NCI-H1105 treated with DMSO at 0.1 percent for 48 hours (cell line): ENCODE results near the gene RNF157.

Experiments used
- DNase-seq: peaks from one replicate; lab custom pipeline; 2025; lab: John Stamatoyannopoulos, UW

Gene RNF157

DNA sequence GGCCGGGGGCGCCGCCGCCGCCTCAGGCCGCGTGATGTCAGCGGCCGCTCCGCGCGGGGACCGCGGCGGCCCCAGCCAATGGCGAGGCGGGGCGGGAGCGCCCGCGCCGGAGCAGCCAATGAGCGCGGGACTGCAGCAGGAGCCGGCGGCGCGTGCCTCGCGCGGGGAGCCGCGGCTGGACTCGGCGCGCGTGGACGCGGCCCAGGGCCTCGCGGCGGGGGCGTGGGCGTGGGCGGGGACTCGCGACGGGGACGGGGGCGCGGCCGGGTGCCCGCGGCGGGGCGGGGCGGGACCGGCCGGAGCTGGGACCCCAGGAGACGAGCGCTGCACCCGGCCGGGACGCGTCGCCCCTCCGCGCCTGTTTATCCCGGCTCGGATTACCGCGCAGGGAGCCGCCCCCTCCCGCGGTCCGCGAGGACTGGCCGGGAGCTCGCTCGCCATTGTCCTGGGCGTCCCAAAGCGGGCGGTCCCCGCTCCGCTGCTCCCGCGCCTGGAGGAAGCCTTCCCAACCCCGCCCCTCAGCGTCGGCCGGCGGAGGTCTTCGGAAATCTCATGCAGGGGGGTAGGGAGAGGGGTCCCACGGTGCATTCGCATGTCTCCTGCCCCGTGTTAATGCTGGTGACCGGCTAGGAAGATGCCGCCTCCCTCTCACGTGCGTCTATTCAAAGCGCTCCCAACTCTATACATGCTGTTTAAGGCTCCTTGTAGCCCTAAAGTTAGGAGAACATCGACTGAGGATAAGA is at the start of gene RNF157:
RNF157 (minus strand) TSS at position 33 of the 743 bp plus-strand sequence. CDS start 253 bp downstream, outside the sequence.
- DNase-seq, result peak; percentile 12

DNA sequence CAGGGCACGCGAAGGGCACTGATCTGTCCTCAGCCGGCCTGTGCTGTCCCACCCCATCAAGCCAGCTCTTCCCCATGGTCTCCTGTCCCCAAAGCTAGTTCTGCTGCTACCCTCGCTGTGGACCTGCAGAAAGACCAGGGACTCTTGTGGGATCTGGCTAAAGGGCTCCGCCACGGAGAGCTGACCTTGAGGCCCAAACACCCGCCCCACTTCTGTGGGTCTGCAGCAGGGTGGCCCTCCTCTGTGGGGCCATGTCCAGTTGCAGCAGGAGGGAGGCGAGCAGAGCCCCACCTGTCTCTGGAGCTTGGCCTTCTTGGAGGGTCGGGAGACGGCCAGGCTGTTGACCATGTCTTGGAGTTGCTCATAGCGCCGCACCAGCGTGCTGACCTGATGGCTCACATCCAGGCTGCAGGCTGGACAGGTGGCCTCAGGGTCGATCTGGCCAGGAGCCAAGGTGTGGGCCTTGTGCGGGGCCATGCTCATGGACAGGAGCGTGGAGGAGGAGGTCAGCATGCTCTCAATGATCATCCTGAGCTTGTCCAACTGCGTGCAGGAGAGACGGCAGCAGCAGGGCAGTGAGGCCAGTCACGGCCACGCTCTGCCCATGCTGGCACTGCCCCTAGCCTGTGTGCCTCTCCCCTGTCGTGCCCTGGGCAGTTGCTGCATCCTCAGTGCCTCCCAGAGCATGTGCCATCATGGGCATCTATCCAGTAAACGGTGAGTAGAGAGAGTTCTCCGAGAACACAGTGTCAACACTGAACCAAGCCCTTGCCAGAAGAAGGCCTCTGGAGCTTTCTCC is 41.5 kb upstream of the RNF157 start:
- no peak for DNase-seq

DNA sequence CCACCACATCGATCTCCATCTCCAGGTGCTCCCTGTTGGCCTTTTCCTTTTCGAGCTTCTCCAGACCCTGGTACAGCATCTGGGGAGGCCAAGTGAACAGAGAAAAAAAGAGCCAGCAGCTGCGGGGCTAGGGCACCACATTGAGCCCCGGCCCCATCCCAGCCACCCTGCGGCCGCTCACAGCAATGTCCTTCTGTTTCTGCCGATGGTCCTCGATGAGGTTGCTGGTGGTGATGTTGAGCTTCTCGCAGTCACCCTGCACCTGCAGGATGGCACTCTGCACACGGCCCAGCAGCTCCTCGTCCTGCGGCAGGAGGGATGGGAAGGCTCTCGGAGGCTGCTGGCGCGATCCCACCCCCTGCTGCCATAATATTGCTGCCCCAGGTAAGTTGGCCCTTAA is 40.4 kb upstream of the RNF157 start:
- DNase-seq, result no peak

DNA sequence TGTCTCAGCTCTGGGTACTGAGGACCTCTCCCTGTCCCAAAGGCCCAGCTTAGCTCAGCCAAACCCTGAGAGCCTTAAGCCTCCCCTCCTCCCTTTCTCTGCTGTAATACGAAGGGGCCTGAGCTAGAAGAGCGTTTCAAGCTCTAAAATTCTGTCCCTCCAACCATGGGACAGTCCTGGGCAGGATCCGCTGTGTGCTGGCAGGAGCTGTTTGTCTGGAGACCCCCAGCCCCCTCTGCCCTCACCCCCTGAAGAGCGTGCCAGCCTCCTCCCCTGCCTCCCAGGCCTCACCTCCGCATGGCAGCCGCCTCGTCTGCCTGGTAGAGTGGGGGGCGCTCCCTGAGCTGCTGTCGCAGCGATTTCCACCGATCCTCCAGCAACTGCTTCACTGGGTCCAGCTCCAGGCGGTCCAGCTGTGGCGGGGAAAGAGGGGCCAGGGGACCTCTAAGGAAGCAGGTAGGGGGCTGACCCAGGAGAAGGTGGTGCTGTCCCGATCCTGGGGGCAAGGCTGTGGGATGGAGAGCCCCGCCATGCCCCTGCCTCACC is 39.5 kb upstream of the RNF157 start:
- no peak for DNase-seq

DNA sequence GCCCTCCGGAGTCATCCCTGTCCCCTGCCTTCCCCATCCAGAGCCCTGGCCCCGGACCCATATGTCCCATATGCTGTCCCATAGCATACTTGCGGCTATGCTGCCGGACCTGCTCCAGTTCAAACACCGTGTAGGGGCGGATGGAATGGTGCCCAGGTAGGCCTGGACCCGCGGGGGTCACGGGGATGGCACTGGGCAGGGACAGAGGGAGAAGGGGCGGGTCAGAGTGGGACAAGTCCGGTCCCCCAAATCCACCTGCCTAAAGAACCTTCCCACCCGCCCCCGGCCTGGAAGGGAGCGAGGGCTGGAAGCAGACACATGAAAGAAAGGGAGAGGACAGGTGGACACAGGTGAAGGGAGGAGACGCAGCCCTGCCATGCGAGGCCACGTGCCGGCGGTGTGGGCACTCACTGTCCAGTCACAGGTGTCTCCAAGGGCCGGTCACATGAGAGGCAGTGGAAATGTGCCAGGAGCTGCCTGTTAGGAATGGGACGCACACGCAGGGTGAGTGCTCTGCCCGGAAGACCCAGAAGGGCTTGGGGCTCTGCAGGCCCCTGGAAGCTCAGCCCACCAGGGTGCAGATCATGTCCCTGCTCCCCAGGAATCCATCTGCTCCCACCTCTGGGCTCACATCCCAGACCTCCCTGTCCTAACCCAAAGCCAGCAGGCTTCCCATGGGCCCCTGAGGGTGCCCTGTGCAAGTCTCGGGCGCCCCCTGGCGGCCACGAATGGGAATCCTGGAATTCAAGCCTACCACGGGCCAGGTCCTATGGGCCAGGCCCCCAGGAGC is 38.9 kb upstream of the RNF157 start:
- DNase-seq, result peak; percentile 56

DNA sequence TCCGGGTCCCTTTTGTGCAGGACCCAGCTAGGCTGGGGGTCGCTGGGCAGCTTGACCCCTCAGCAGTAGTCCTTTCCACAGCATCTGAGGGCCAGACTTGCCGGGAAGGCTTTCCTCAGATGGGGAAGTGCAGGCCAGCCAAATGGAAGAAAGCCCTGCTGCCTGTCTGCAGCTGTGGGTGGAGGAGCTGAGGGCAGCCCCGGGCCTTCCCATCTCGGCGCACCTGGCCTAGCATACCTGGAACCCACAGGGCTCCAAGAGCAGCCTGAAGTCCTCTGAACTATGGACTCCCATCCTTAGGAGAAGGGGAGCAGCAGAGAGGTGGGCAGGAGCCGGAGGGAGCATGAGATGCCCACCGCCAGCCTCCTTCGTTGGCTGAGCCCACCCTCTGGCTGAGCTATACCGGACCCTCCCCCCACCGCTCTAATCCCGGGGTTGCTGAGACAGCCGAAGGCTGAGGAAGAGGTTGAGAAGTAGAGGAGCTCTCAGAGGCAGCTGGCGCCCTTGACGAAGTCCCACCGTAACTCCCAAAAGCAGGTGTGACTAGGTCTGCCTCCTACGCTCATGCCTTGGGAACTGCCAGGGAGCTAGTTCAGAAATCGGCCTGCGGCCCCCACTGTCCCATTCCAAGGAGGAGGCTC is 38.1 kb upstream of the RNF157 start:
- no peak for DNase-seq

DNA sequence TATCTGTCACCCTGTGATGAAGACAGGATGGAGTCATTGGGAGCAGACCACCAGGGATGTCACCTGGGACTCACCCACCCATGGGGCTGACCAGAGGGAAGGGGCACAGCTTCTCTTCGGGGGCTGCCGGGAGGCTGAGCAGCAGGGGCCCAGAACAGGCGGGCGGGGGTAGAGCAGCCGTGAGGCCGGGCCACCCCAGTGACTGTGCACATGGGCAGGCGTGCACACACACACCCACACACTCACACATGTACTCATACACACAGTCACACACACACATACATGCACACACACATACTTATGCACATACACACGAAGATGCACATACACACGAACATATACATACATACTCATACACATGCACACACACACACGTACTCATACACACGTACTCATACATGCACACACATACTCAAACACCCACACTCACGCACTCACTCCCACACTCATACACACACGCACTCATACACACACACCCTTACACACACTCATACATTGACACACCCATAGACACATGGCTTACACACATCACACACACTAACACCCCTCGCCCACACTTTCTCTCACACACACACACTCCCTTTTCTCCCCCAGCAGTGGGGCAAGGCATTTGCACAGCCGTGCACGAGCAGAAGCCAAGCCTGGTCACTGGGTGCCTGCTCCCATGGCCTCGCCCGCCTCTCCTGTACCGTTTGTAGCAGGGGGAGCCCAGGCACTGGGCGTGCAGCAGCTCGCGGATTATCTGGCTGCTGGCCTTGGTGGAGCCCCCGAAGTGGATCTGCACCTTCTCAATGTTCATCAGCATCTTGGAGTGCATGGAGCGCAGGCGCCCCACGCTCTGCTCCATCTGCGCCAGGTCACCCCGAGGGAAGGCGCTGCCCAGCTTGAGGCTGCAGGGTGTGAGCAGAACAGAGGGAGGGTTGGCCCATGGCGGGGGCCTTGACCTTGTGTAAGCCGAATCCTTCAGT is 37.3 kb upstream of the RNF157 start:
- no peak for DNase-seq

DNA sequence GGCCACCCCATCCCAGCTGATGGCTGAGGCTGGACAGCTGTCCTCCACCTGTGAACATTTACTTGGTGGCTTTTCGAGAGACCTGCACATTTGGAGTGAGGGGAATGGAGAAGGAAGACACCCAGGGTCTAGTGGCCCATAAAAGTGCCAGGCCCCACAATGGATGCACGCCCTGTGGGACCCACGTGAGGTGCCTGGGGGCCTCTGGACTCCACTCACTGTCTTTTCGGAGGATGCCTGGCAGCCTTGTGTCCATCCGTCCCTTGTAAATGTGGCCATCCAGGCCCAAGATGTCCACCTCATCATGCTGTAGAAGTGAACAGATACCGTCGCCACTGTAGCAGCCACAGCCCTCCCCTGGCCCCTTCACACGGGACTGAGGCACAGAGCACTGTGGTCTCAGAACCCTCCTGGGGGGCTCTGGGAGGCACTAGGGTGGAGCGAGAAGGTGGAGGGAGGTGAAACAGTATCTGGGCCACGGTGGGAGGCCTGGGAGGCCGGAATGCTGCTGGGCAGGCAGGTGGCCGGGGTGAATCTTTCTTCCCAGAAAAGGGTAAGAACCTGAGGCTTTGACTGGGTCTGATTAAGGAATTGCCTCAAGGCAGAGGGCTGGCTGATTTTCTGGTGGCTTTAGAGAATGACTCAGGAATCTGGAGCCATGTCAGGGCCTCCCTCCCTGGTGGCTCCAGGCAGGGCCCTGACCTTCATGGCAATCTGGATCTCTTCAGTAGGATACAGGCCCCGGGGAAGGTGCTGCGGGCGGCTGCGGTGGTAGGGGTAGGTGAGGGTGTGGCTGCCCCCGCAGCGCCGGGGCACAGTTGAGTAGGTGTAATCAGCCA is 36.4 kb upstream of the RNF157 start:
- no peak for DNase-seq

DNA sequence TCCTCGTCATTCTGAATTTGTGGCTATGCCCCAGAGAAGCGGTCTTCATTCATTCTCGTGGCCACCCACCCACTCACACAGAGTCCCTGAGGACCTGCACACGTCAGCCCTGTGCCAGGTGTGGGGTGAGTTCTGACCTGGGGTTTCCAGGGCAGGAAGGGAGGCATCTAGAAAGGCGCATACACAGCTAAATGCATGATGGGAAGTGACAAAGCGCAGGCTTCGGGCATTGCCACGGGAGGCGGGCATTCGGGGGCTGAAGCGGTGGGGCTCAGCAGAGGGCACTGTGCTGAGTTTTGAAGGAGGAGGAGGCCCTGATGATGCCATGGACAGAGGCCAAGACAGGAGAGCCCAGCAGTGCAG is 35.8 kb upstream of the RNF157 start:
- no peak for DNase-seq

DNA sequence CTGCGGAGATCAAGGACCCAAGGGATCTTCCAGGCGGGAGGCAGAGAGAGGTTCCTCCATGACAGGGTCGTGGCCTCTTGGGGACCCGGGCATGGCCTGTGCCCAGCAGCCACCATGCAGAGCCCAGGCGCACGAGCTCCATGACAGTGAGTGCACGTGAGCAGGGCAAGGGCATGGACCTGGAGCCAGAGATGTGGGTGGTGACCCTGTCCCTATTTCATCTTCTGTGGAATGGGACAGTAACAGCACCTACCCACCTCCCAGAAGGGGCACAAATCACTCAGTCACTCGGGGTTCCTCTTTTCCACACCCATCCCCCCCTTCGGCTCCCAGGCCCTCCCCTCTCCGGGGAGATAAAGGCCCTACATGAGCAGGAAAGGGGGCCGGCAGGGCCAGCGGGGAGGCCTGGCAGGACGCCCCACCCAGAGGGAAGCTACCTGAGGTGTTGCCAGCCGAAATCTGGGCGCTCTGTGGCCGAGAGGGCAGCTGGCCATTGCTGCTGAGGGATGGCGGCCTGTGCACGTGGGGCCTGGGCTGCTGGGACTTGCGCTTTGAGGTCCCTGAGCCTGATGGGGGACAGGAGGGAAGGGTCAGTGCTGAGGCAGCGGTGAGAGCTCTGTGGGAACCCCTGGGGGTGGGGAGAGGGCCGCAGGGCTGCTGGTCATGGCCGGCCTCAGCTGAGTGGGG is 35.2 kb upstream of the RNF157 start:
- no peak for DNase-seq

DNA sequence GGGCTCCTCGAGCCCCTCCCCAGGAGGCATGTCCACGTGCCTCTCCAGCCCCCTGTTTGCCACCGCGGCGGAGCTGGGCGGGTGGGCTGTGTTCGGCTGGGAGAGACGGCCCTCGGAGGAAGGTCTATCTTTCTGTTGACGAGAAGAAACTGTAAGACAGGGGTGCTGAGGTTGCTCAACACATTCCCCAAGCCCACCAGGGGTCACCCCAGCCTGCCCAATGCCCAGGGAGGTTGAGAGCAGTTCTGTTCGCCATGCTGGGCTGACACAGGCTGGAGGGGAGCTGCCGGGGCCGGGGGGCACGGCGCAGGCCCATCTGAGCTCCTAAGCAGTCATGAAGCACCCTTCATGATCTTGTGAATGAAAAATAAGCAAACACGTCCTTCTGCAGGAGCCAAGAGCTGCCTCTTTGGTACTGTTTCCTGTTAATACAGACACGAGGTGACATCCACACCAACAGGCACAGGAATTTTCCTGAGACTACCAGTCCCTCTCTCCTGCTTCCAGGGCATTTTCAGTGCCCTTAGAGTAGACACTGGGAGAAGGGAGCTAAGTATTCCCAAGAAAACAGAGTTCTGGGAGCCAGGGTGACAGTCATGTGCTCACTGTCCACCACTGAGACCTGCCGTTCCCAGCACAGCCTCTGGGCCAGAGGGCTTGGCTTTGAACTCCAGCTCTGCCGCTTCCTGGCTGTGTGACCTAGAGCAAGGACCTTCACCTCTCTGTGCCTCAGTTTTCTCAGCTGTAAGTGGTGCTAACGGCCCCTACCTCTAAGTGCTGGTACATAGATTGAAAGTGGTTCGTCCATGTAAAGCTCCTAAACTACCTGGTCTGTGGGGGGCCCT is 34.0 kb upstream of the RNF157 start:
- no peak for DNase-seq

DNA sequence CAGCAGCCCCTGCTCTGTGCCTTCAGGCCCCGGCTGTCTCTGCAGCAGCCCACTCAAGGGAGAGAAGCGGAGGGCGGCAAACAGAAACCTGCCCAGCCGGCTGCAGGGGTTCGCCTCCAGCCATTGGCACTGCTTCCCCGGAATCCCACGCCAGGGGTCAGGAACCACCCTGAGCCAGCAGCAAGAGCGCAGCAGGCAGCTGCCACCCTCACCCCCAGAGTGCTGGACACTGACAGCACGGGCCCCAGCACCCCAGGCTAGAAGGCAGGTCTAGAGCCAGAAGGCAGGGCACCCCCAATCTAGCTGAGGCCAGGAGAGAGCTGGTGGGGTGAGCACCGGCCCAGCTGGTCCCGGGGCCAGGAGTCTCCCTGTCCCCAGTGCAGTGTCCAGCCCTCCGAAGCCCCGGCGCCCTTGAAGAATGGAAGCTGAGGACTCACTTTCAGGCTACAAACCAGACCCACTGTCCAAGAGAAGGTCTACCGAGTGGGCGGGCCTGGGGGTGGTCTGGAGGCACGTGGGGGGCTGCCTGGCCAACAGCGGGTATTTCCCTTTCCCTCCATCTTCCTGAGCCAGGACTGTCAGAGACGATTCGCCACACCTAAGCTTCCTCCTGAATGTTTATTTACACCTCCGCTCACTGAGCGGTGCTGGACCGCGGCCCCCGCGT is 33.3 kb upstream of the RNF157 start:
- no peak for DNase-seq

DNA sequence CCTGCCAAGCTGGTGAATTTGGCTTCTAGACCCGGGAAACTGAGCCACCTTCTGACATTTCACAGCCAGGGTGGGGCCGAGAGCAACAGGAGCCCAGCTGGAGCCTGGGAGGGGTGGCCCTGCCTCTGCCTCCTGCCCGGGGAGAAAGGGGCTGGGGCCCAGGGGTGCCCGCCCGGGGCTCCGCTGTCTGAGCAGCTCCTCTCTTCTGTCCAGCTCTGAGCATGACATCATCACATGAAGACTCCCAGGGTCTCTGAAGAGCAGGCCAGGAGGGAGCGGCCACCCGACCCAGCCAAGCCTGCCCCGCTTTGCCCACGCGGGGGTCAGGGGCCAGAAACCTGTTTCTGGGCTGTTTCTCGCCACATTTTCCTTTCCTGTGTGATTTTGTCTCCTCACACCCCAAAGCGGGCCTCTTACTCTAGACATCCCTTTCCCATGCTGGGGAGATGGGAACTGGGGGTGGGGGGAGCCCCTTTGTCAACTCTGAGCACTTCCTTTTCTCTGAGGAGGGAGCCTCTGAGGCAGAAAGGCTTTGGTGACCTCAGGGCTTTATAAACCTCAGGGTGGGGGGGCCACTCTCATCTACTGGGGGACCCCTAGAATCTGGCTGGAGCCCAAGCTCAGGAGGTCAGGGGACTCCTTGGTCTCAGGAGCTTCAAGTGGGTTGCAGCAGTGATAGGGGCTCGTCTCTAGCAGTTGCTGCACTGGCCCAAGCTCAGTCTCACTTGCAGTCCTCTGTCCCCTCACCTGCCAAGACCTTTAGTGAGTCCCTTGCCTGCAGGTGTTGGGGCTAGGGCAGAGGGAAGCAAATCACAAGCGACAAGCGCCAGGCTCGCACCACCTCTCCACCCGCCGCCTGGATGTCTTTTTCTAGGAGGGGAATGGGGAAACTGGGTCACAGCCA is 32.5 kb upstream of the RNF157 start:
- no peak for DNase-seq

DNA sequence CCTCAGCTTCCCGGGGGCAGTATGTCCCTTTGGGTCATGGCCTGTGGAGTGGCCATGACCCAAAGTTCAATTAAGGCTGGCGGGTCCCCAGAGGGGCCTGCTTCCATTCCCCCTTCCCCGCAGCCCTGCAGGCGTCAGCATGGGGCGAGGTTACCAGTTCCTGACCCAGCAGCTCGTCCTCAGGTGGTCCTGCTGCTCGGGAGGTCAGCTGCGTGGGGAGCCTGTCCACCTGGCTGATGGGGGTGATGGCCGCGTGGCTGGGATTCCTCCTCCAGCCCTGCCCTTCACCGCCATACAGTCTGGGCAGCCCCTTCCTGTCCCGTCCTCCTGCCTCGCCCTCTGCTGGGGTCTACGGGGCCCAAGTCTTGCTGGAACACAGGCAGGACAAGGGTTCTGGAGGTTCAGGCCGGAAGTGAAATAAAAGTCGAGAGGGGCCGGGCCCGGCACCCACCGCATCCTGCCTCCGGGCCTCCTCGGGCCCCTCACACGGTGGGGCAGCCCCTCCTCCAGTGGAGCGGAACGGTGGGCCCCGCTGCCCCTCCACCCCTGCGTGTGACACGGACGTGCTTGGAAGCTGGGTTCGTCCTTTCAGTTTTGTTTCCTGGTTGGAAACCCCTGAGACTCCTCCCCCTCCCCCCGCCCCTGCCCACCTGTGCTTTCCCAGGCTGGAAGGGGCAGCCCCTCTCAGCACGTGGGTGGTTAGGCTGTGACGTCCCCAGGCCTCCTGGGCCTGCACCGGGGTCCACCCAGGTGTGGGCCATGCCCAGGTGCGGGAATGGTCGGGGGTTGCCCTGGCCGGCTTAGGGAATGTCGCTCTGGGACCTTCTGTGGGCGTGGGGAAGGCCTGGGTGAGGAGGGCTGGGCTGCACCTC is 31.6 kb upstream of the RNF157 start:
- DNase-seq, result no peak

DNA sequence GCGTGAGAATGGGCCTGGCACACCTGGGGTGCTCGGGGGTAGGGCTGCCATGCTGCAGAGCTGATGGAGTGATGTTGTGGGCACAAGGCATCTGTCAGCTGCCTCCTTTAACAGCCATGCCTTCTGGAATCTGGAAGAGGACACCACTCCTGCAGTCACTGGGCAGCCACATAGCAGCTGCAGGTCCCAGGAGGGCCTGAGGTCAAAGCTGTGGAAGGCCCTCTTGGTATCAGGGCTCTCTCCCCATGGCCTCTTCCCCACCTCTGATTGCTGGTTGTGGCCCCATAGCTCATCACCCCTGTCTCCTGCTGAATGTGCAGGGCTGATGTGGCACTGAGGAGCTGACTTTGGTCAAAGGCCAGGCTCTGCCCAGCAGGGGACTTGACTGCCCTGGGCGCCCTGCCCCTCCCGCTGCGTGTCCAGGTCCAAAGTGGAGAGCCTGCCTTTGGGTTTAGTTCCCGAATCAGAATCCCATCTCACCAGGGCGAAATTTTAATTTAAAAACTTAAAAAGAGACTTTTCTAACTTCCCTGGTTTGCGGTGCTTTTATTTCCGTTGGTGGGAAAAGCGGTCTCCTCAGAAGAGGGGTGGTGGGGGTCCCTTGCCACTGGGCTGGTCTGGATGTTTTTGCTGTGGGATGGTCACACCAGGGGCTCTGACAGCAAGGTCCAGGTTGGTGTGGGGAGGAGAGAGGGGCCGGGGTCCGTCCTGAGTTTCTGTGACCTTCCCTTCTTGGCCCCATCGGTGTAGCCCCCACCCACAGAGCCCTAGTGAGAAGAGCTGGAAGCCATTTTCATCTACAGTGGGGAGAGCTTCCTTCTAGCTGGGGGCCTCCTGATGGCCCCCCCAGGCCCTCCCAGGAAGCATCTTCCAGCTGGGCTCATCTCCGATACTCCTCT is 30.7 kb upstream of the RNF157 start:
- no peak for DNase-seq
